Keratinocyte (primary cell): ENCODE results near the gene TOP1. TPM values are rescaled to one million over a fixed set of nuclear protein-coding genes. Genes with fewer than 3 reads are reported as not detected.

Experiments used
- DNase-seq: peaks from one replicate; pipeline ENCODE4 v3.0.0-alpha.2; 2011; ENCODE audit warnings: low read depth, missing footprints, low spot score
- FAIRE-seq: peaks from 2 replicates; lab custom pipeline; 2011; peaks lifted over from hg19 to GRCh38; lab: Jason Lieb, UNC
- H2AFZ ChIP-seq: 2 replicates; pipeline ENCODE4 v1.6.0; 2012; ENCODE audit warnings: low read length, control low read depth, inconsistent platforms; ENCODE audit not compliant: control insufficient read depth
- H3K27ac ChIP-seq: 2 replicates; pipeline ENCODE4 v1.5.1; 2011; ENCODE audit warnings: low read length; ENCODE audit not compliant: control insufficient read depth, insufficient read depth
- H3K27me3 ChIP-seq: 3 replicates; pipeline ENCODE4 v1.6.0; 2011; ENCODE audit warnings: low read length; ENCODE audit not compliant: control insufficient read depth, insufficient read depth; ENCODE audit errors: extremely low read depth
- H3K36me3 ChIP-seq, 2 experiments: 2 replicates in 1 of 2; 3 replicates in 1 of 2; pipeline ENCODE4 v1.5.1; 2011; ENCODE audit warnings: low read length in 2 of 2, mild to moderate bottlenecking in 1 of 2; ENCODE audit not compliant: control insufficient read depth in 2 of 2, insufficient read depth in 2 of 2; ENCODE audit errors: extremely low read depth in 1 of 2
- H3K4me1 ChIP-seq: 3 replicates; pipeline ENCODE4 v1.5.1; 2011; ENCODE audit warnings: low read length; ENCODE audit not compliant: control insufficient read depth, insufficient read depth; ENCODE audit errors: extremely low read depth
- H3K4me2 ChIP-seq: 3 replicates; pipeline ENCODE4 v1.6.0; 2011; ENCODE audit warnings: low read depth, low read length; ENCODE audit not compliant: control insufficient read depth, insufficient read depth; ENCODE audit errors: extremely low read depth
- H3K4me3 ChIP-seq, 3 experiments: fragments of 200-600 bp in 1 of 3; sonication (generic) in 1 of 3; 2 replicates in 2 of 3; 3 replicates in 1 of 3; pipeline ENCODE4 v1.5.1; 2011 to 2016; ENCODE audit warnings: low read length in 3 of 3, mild to moderate bottlenecking in 3 of 3, control low read depth in 2 of 3, inconsistent platforms in 1 of 3, low read depth in 1 of 3, mixed read lengths in 1 of 3, mixed run types in 1 of 3, moderate library complexity in 1 of 3; ENCODE audit not compliant: control insufficient read depth in 2 of 3, insufficient read depth in 2 of 3; ENCODE audit errors: extremely low read depth in 1 of 3
- H3K79me2 ChIP-seq: 2 replicates; pipeline ENCODE4 v1.6.0; 2012; ENCODE audit warnings: low read length; ENCODE audit not compliant: control insufficient read depth, insufficient read depth
- H3K9ac ChIP-seq: 3 replicates; pipeline ENCODE4 v1.6.0; 2011; ENCODE audit warnings: low read length; ENCODE audit not compliant: control insufficient read depth, insufficient read depth; ENCODE audit errors: extremely low read depth
- H3K9me1 ChIP-seq: 3 replicates; pipeline ENCODE4 v1.6.0; 2011; ENCODE audit warnings: low read length; ENCODE audit not compliant: control insufficient read depth, insufficient read depth; ENCODE audit errors: extremely low read depth
- H3K9me3 ChIP-seq: 2 replicates; pipeline ENCODE4 v1.5.1; 2012; ENCODE audit warnings: low read depth, low read length; ENCODE audit not compliant: control insufficient read depth
- H4K20me1 ChIP-seq: 3 replicates; pipeline ENCODE4 v1.6.0; 2011; ENCODE audit warnings: low read length; ENCODE audit not compliant: control insufficient read depth, insufficient read depth; ENCODE audit errors: extremely low read depth
- CTCF ChIP-seq, 3 experiments: IDR thresholded peaks in 1 of 3; conservative IDR thresholded peaks in 1 of 3; optimal IDR thresholded peaks in 1 of 3; 2 replicates in 2 of 3; 3 replicates in 1 of 3; pipeline versions ENCODE3 to v1.5.1; 2011; ENCODE audit warnings: low read length in 3 of 3, mild to moderate bottlenecking in 3 of 3, moderate library complexity in 2 of 3, control low read depth in 1 of 3, inconsistent platforms in 1 of 3; ENCODE audit not compliant: insufficient read depth in 2 of 3; ENCODE audit errors: extremely low read depth in 1 of 3
- EZH2 ChIP-seq: IDR thresholded peaks from one replicate; pipeline ENCODE4 v1.6.1; 2012; ENCODE audit warnings: inconsistent platforms, mild to moderate bottlenecking, low read length, moderate library complexity
- dilution Hi-C: fragments of 300-500 bp; cut with MboI; formaldehyde crosslinking; loops from one replicate; pipeline ENCODE4 v1.7.0; 2020; ENCODE audit warnings: low sequenced_read_pairs; ENCODE audit not compliant: extremely low pct_ligation_motif_present
- polyA plus RNA-seq, 5 experiments: library from polyadenylated mRNA; depleted of rRNA in 3 of 5; stranded (reverse) in 3 of 5; stranded (forward) in 1 of 5; unstranded in 1 of 5; fragments of >200 nt; gene quantifications; 1 replicate in 1 of 5; 2 replicates in 3 of 5; 3 replicates in 1 of 5; pipeline versions ENCODE4 v1.2.1 to v1.2.3, GENCODE V29; 2011 to 2012; ENCODE audit warnings: missing spikeins in 2 of 5, low read depth in 1 of 5, low replicate concordance in 1 of 5

TOP1 gene
- polyA plus RNA-seq, 1 donor (not counting 4 experiments of a cell fraction or from before 2014, with no cell fraction given), result 25.2 TPM

- DNase-seq (no peak), FAIRE-seq (no peak)
- Histone ChIP-seq H3K27me3 (no peaks in the 10 kb centered on the region), H3K9ac (no peak overlapping the region), H3K4me3 (no peak overlapping the region), H3K9me3 (no peaks in the 10 kb centered on the region), H3K79me2 (peaks cover 98% of the 10 kb centered on the region), H3K27ac (no peak overlapping the region), H3K4me2 (no peak overlapping the region), H3K4me1 (peaks cover 18% of the 10 kb centered on the region), H4K20me1 (peaks cover 13% of the 10 kb centered on the region), H3K9me1 (peaks cover 6% of the 10 kb centered on the region), H2AFZ (no peak overlapping the region), H3K36me3 (peaks cover 0 to 2% of the 10 kb centered on the region in 2 experiments)
- dilution Hi-C loops, result no loop called here
- TF ChIP-seq CTCF (optimal IDR thresholded peaks at IDR 0.05 in 1 of 3, IDR thresholded peaks at IDR 0.05 in 1 of 3, conservative IDR thresholded peaks at IDR 0.05 in 1 of 3; ENCODE audit: extremely low read depth in 1 of 3, insufficient read depth in 2 of 3, low read length in 3 of 3), result no peak
- no peak for TF ChIP-seq EZH2
Measured at GRCh38 chr20:41143354-41143753, 114.7 kb downstream of the TOP1 start.

GRCh38 chr20:41145317-41145716 lies 116.7 kb downstream of the TOP1 start:
- Histone ChIP-seq H3K4me3 (no peak overlapping the region), H3K27me3 (no peaks in the 10 kb centered on the region), H3K9me1 (peaks cover 3% of the 10 kb centered on the region), H3K4me2 (no peak overlapping the region), H3K36me3 (no peaks in the 10 kb centered on the region), H3K9me3 (no peaks in the 10 kb centered on the region), H3K9ac (no peak overlapping the region), H3K79me2 (peaks cover 94% of the 10 kb centered on the region), H3K27ac (no peak overlapping the region), H4K20me1 (peaks cover 8% of the 10 kb centered on the region), H2AFZ (no peak overlapping the region), H3K4me1 (peaks cover 9% of the 10 kb centered on the region)
- dilution Hi-C loops, result no loop called here
- FAIRE-seq (no peak), DNase-seq (no peak)
- TF ChIP-seq CTCF (optimal IDR thresholded peaks at IDR 0.05 in 1 of 3, IDR thresholded peaks at IDR 0.05 in 1 of 3, conservative IDR thresholded peaks at IDR 0.05 in 1 of 3; ENCODE audit: extremely low read depth in 1 of 3, insufficient read depth in 2 of 3, low read length in 3 of 3) (no peak), EZH2 (no peak)
